Stimulated activated CD8-positive, alpha-beta memory T cell treated with anti-CD3 and anti-CD28 coated beads, Interleukin-4, amount 100 ng/mL, for 24 hours (primary cell): ENCODE results near the gene CLCNKB.
"Not testable (repeated sequence)": the region's sequence is repeated elsewhere in the genome, so short reads cannot be mapped to it uniquely, and the experiment has no call there.

ENCODE experiments used
- DNase-seq: peaks from one replicate; pipeline ENCODE4 v3.0.0-alpha.2; 2020; ENCODE audit warnings: low read depth

Gene CLCNKB

GRCh38 chr1:16043521-16043920 lies at the start of gene CLCNKB:
Gene CLCNKB, plus strand, starts transcription at chr1:16043782. Its CDS starts 711 bp downstream, at chr1:16044493.
- DNase-seq: no peak

GRCh38 chr1:15994081-15994480 lies 49.5 kb upstream of the CLCNKB start:
- no peak for DNase-seq

GRCh38 chr1:15994590-15995351 lies 48.8 kb upstream of the CLCNKB start:
- DNase-seq: peak; percentile 26

- no peak for DNase-seq
These were observed 46.5 kb upstream of the CLCNKB start for GRCh38 chr1:15997076-15997585.

GRCh38 chr1:15997637-15998280 lies 45.8 kb upstream of the CLCNKB start:
- no peak for DNase-seq

GRCh38 chr1:15998929-15999328 lies 44.7 kb upstream of the CLCNKB start:
- DNase-seq: no peak

- DNase-seq: not testable (repeated sequence)
These were observed 42.3 kb upstream of the CLCNKB start for GRCh38 chr1:16001274-16001673.

GRCh38 chr1:16005597-16005996 lies 38.0 kb upstream of the CLCNKB start:
- no peak for DNase-seq

- no peak for DNase-seq
These were observed 37.6 kb upstream of the CLCNKB start for GRCh38 chr1:16006010-16006409.

GRCh38 chr1:16006552-16007485 lies 36.8 kb upstream of the CLCNKB start:
- DNase-seq: no peak

GRCh38 chr1:16007671-16008341 lies 35.8 kb upstream of the CLCNKB start:
- no peak for DNase-seq

- DNase-seq: peak; percentile 63
These were observed 34.5 kb upstream of the CLCNKB start for GRCh38 chr1:16009030-16009460.

- DNase-seq: no peak
These were observed 33.9 kb upstream of the CLCNKB start for GRCh38 chr1:16009678-16010077.

GRCh38 chr1:16010837-16011236 lies 32.7 kb upstream of the CLCNKB start:
- no peak for DNase-seq

- no peak for DNase-seq
These were observed 31.5 kb upstream of the CLCNKB start for GRCh38 chr1:16011936-16012589.

- peak; percentile 13 for DNase-seq
These were observed 30.9 kb upstream of the CLCNKB start for GRCh38 chr1:16012590-16013219.

GRCh38 chr1:16013220-16013907 lies 30.2 kb upstream of the CLCNKB start:
- DNase-seq: peak; percentile 36

- no peak for DNase-seq
These were observed 29.7 kb upstream of the CLCNKB start for GRCh38 chr1:16013908-16014258.

GRCh38 chr1:16014509-16015482 lies 28.8 kb upstream of the CLCNKB start:
- no peak for DNase-seq
